Colon (tissue), 2 donors: ENCODE data around the gene FBXW4.

ENCODE experiments used
- FAIRE-seq: peaks from 2 replicates; lab custom pipeline; 2012; peaks lifted over from hg19 to GRCh38; lab: Jason Lieb, UNC
- donor health status: control.
- donor health status: control.

The FBXW4 gene

DNA sequence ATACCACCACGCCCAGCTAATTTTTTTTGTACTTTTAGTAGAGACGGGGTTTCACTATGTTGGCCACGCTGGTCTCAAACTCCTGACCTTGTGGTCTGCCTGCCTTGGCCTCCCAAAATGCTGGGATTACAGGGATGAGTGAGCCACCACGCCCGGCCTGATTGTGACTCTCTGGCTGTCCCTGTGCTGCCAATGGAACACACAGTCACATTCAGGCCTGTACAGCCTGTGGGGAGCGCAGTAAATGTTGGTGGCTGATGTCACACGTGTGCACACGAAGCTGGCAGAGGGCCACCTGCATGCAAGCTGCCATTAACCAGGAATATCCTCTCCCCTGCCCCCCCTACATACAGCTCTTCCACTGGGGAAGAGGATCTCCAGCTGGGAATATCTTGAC, 129.0 kb downstream of the FBXW4 start:
- FAIRE-seq = no peak

- no peak for FAIRE-seq
Measured at GRCh38 chr10:101565370-101565900, 129.5 kb downstream of the FBXW4 start.

- FAIRE-seq = no peak
Measured at GRCh38 chr10:101564490-101564991, 130.4 kb downstream of the FBXW4 start.

DNA sequence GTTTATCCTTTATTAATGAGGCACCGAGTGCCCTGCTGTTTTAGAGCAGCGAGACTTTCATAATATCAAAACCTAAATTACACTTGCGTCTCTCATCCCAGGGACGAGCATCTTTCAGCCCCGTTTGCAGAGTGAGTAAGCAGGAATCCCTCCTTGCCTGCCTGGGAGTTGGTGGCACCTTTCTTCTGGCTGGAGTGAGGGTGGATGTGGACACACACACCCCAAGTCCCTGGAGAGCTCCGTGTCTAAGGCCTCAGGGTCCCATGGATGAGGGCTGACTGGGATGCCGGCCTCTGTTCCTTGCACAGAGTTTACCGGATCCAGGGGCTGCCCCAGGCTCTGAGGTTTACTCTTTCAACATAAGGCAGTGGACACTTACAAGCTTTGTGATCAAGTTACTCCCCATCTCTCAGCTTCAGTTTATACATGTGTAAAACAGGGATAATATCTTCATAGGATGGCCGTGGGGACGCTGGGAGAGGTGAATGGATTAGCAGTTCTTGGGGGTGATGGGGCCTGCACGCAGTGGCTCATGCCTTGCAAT, 131.4 kb downstream of the FBXW4 start:
- no peak for FAIRE-seq

DNA sequence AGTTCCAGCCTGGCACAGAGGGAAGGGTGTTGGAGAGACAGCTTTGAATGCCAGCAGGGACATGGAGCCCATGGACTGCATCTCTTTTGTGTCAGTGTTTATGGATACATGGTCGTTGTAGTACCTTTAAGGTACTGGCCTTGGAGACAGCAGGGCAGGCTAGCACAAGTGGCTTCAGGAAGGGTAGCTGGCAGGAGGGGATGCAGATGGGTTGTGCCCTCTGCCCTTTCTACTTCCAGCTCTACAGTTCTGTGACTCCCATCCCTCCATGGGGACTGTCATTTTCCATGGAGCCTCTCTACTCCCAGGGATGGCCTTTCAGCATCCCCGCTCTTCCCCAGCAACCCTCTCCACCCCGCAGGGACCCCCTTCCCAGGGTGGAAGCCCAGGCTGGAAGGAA, 132.0 kb downstream of the FBXW4 start:
- no peak for FAIRE-seq

DNA sequence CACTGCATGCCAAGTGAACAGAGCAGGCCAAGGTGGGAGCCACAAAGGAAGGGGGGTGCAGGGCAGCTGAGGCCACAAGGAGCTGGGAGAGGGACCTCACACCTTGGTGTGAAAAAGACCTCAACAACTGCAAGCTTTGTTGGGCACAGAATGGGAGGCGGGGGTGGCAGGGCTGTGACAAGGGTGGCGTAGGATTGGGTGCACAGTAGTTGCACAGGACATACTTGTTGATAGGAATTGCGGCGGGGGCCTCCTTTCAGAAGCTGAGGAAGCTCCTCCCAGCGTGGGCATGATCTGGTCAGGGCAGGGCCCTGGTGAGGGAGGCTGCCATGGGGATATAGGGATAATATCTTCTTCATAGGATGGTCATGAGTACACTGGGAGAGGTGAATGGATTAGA, 132.7 kb downstream of the FBXW4 start:
- FAIRE-seq = no peak

DNA sequence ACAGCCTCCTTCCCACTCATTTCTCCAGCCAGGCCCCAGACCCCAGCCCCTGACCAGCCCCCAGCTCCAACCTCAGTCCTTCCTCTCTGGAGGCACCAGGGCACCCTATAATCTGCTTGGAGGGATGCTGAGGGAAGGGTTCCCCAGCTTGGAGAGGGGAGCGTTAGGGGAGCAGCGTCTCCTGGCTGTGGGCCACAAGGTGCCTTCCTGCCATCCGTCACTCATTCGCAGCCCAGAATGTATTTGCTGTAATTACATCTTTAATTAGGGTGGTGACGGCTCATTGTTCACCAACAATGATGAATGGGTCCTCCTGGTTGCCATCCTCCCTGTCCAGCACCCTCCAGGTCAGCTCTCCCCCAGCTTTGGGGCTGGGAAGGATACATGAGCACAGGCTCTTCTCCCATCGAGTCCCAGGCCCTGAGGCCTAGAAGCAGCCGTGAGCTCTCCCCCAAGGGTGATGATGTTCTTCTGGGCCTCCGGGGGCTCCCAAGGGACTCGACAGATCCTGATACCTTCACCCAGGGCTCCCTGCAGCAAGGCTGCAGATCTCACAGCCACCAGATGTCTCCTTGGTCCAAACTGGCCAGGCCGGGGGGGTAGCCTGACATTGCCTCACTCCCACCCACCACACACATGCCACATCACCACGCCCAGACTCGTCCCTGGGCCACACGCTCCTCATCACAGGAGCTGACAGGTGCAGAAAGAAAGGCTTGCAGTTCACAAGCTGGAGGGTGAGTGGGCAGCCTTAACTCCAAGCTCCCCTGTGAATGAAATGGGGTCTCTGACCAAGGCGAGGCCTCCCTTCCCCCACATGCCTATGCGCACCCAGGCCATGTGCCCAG, 133.7 kb downstream of the FBXW4 start:
- no peak for FAIRE-seq
